Measurements from ENCODE around the gene ITGAV. TPM values are rescaled to one million over a fixed set of nuclear protein-coding genes. Genes with fewer than 3 reads are reported as not detected.

The ITGAV gene
- total and polyA plus RNA-seq, 2 donors (not counting 3 experiments of a cell fraction or from before 2014, with no cell fraction given), result 61.8 to 131 TPM

GRCh38 chr2:186573531-186573930, 16.3 kb upstream of the ITGAV start:
- intact Hi-C loops (cut with micrococcal nuclease), result no loop called here
- Histone ChIP-seq H3K27ac (ENCODE audit: insufficient read depth, low read depth, low read length) (no peak overlapping the region), H3K9me1 (replicated peaks; ENCODE audit: control insufficient read depth, extremely low read depth, insufficient read depth, low read length) (no peaks in the 10 kb centered on the region), H3K9me3 (replicated peaks; ENCODE audit: control insufficient read depth, insufficient read depth, low read length) (no peaks in the 10 kb centered on the region), H3K4me1 (ENCODE audit: control insufficient read depth, extremely low read depth, insufficient read depth, low read length) (peaks cover 30% of the 10 kb centered on the region), H2AFZ (ENCODE audit: low read depth, low read length) (no peak overlapping the region), H4K20me1 (replicated peaks; ENCODE audit: control insufficient read depth, extremely low read depth, insufficient read depth, low read length) (no peaks in the 10 kb centered on the region), H3K79me2 (ENCODE audit: control insufficient read depth, insufficient read depth, low read length) (no peaks in the 10 kb centered on the region), H3K9ac (replicated peaks; ENCODE audit: extremely low read depth, insufficient read depth, low read length) (no peak overlapping the region), H3K27me3 (ENCODE audit: control insufficient read depth in 2 of 2, insufficient read depth in 2 of 2, low read length in 2 of 2) (no peaks in the 10 kb centered on the region), H3K4me3 (replicated peaks in 1 of 3; ENCODE audit: insufficient read depth in 1 of 3, low read depth in 1 of 3, low read length in 3 of 3) (no peak overlapping the region), H3K36me3 (ENCODE audit: control insufficient read depth in 2 of 2, extremely low read depth in 1 of 2, insufficient read depth in 2 of 2, low read length in 2 of 2) (no peaks in the 10 kb centered on the region), H3K4me2 (ENCODE audit: insufficient read depth, low read length) (no peak overlapping the region)
- FAIRE-seq (no peak), DNase-seq (ENCODE audit: low read depth, low spot score) (no peak)
- POLR2A ChIA-PET, result no interaction called here
- dilution Hi-C loops (cut with MboI; ENCODE audit: extremely low pct_ligation_motif_present, low sequenced_read_pairs), result no loop called here
- no peak for TF ChIP-seq MAX (IDR thresholded peaks at IDR 0.05; ENCODE audit: insufficient read depth, insufficient read length)
- no peak for TF ChIP-seq EZH2 (IDR thresholded peaks at IDR 0.05; ENCODE audit: borderline replicate concordance, low read depth, low read length, severe bottlenecking)
- no peak for TF ChIP-seq GATA2 (IDR thresholded peaks at IDR 0.05; ENCODE audit: insufficient read depth, insufficient read length, low read depth, low read length)
- TF ChIP-seq FOS (IDR thresholded peaks at IDR 0.05; ENCODE audit: borderline replicate concordance, insufficient read depth, low read length), result no peak
- no peak for TF ChIP-seq MYC (IDR thresholded peaks at IDR 0.05; ENCODE audit: low read depth, low read length)
- no peak for TF ChIP-seq POLR2A (IDR thresholded peaks at IDR 0.05; ENCODE audit: low read depth, low read length)
- BruUV-seq (replicated peaks), result no TSS peak
- CTCF ChIA-PET, result no interaction called here

GRCh38 chr2:186575302-186575701, 14.6 kb upstream of the ITGAV start:
- FAIRE-seq, result peak; percentile 89
- H3K27ac ChIP-seq (ENCODE audit: insufficient read depth, low read depth, low read length), result peak overlapping the region; percentile 82
- no peak overlapping the region for H3K4me3 ChIP-seq (replicated peaks in 1 of 3; ENCODE audit: insufficient read depth in 1 of 3, low read depth in 1 of 3, low read length in 3 of 3)
- ChIA-PET CTCF (interaction anchor here (0.7 to 1.2 kb wide), 4 partner anchors 10 to 71 kb away, joined by 3 to 12 read pairs (median 3); partner anchors contain the start of gene ITGAV), POLR2A (interaction anchor here (0.7 to 1.6 kb wide), 2 partner anchors 15 to 21 kb away, joined by 3 to 10 read pairs; partner anchors contain the start of gene ITGAV)
- H2AFZ ChIP-seq (ENCODE audit: low read depth, low read length), result no peak overlapping the region
- H4K20me1 ChIP-seq (replicated peaks; ENCODE audit: control insufficient read depth, extremely low read depth, insufficient read depth, low read length), result no peaks in the 10 kb centered on the region
- peaks cover 24% of the 10 kb centered on the region for H3K4me1 ChIP-seq (ENCODE audit: control insufficient read depth, extremely low read depth, insufficient read depth, low read length)
- peak; percentile 98 for DNase-seq (ENCODE audit: low read depth, low spot score)
- no TSS peak for BruUV-seq (replicated peaks)
- dilution Hi-C loops (cut with MboI; ENCODE audit: extremely low pct_ligation_motif_present, low sequenced_read_pairs) (no loop called here), intact Hi-C loops (cut with micrococcal nuclease) (loop anchor here (1.0 to 2.0 kb wide), 3 partner anchors 14 to 89 kb away; partner anchors contain the start of gene ZC3H15)
- H3K9ac ChIP-seq (replicated peaks; ENCODE audit: extremely low read depth, insufficient read depth, low read length), result peak overlapping the region; percentile 48
- H3K4me2 ChIP-seq (ENCODE audit: insufficient read depth, low read length), result peak overlapping the region; percentile 81
- TF ChIP-seq JUN (IDR thresholded peaks at IDR 0.05; ENCODE audit: borderline replicate concordance, insufficient read depth, insufficient read length, low read depth), result peak; percentile 96
- TF ChIP-seq MYC (IDR thresholded peaks at IDR 0.05; ENCODE audit: low read depth, low read length), result no peak
- TF ChIP-seq FOS (IDR thresholded peaks at IDR 0.05; ENCODE audit: borderline replicate concordance, insufficient read depth, low read length), result peak; percentile 96
- peak; percentile 59 for TF ChIP-seq POLR2AphosphoS5 (IDR thresholded peaks at IDR 0.05; ENCODE audit: insufficient read depth, low read depth, low read length)
- no peaks in the 10 kb centered on the region for H3K9me1 ChIP-seq (replicated peaks; ENCODE audit: control insufficient read depth, extremely low read depth, insufficient read depth, low read length)
- H3K9me3 ChIP-seq (replicated peaks; ENCODE audit: control insufficient read depth, insufficient read depth, low read length), result no peaks in the 10 kb centered on the region
- H3K27me3 ChIP-seq (ENCODE audit: control insufficient read depth in 2 of 2, insufficient read depth in 2 of 2, low read length in 2 of 2), result no peaks in the 10 kb centered on the region
- H3K79me2 ChIP-seq (ENCODE audit: control insufficient read depth, insufficient read depth, low read length), result no peaks in the 10 kb centered on the region
- H3K36me3 ChIP-seq (ENCODE audit: control insufficient read depth in 2 of 2, extremely low read depth in 1 of 2, insufficient read depth in 2 of 2, low read length in 2 of 2), result no peaks in the 10 kb centered on the region
